GM12878 (cell line): ENCODE data around the gene SSH3.

Experiments used
- CHD4 ChIP-seq: fragments of 200-600 bp; sonication (generic); IDR thresholded peaks from 2 replicates; pipeline ENCODE4 v1.6.1; 2016; ENCODE audit warnings: mild to moderate bottlenecking
- CREB1 ChIP-seq: IDR thresholded peaks from 2 replicates; pipeline ENCODE4 v1.6.1; 2012; ENCODE audit warnings: low read depth, mild to moderate bottlenecking, inconsistent platforms
- CTCF ChIP-seq, 3 experiments: IDR thresholded peaks in 2 of 3; conservative IDR thresholded peaks in 1 of 3; 2 replicates each; pipeline ENCODE4 v1.5.1; 2011; ENCODE audit warnings: low read depth in 3 of 3, low read length in 3 of 3, mild to moderate bottlenecking in 3 of 3, control low read depth in 2 of 3, moderate library complexity in 2 of 3, inconsistent platforms in 1 of 3, mixed read lengths in 1 of 3; ENCODE audit not compliant: control insufficient read depth in 2 of 3, insufficient read depth in 1 of 3; ENCODE audit errors: extremely low read depth in 1 of 3
- IKZF2 ChIP-seq, 2 experiments: fragments of 450-650 bp; IDR thresholded peaks; 2 replicates each; pipeline ENCODE4 v1.6.1; 2017; ENCODE audit warnings: mild to moderate bottlenecking in 2 of 2, moderate library complexity in 2 of 2
- JUND ChIP-seq: IDR thresholded peaks from 2 replicates; pipeline ENCODE4 v1.6.1; 2012; ENCODE audit warnings: low read depth, mild to moderate bottlenecking, low read length, improper control_type of control experiment, moderate library complexity
- REST ChIP-seq: IDR thresholded peaks from 2 replicates; pipeline ENCODE4 v1.6.1; 2012; ENCODE audit warnings: mild to moderate bottlenecking, low read depth, low read length

GRCh38 chr11:67295846-67296245, 7.5 kb upstream of the SSH3 start:
- TF ChIP-seq CTCF (IDR thresholded peaks at IDR 0.05 in 2 of 3, conservative IDR thresholded peaks at IDR 0.05 in 1 of 3; ENCODE audit: control insufficient read depth in 2 of 3, extremely low read depth in 1 of 3, insufficient read depth in 1 of 3, low read depth in 3 of 3, low read length in 3 of 3) = no peak
- no peak for TF ChIP-seq JUND
- TF ChIP-seq CREB1 = no peak
- no peak for TF ChIP-seq REST
- TF ChIP-seq IKZF2 (IDR thresholded peaks at IDR 0.05) = no peak
- TF ChIP-seq CHD4 = no peak
